ENCODE results near the gene AUP1.

Gene AUP1

GRCh38 chr2:74499940-74500577 is 29.4 kb downstream of the AUP1 start:
- no peaks in the 10 kb centered on the region for H3K27me3 ChIP-seq (ENCODE audit: low read depth)
- H3K4me1 ChIP-seq, result no peaks in the 10 kb centered on the region
- H3K36me3 ChIP-seq (replicated peaks), result peaks cover 3% of the 10 kb centered on the region
- H3K9me3 ChIP-seq, result no peaks in the 10 kb centered on the region
- in situ Hi-C loops (cut with MboI; ENCODE audit: low sequenced_read_pairs), result no loop called here
- no peak for DNase-seq (ENCODE audit: low spot score in 2 of 2)
- no peak overlapping the region for H3K4me3 ChIP-seq

- Histone ChIP-seq H3K36me3 (replicated peaks) (no peaks in the 10 kb centered on the region; the same call in 1 of the 2 replicates), H3K4me3 (no peak within 1 kb of the TSS), H3K4me1 (no peaks in the 10 kb centered on the region), H3K9me3 (no peaks in the 10 kb centered on the region), H3K27me3 (ENCODE audit: low read depth) (no peaks in the 10 kb centered on the region)
- no peak for DNase-seq (ENCODE audit: low spot score in 2 of 2)
- in situ Hi-C loops (cut with MboI; ENCODE audit: low sequenced_read_pairs), result no loop called here
Observed at GRCh38 chr2:74499267-74499939, 30.1 kb downstream of the AUP1 start, which contains the start of gene LBX2. Gene LBX2, minus strand, starts transcription at chr2:74499603. Its CDS starts 66 bp downstream, at chr2:74499537.

GRCh38 chr2:74498500-74499266 is 30.8 kb downstream of the AUP1 start:
- Histone ChIP-seq H3K36me3 (replicated peaks) (no peaks in the 10 kb centered on the region; the same call in 1 of the 2 replicates), H3K27me3 (ENCODE audit: low read depth) (no peaks in the 10 kb centered on the region), H3K9me3 (no peaks in the 10 kb centered on the region), H3K4me3 (no peak overlapping the region), H3K4me1 (no peaks in the 10 kb centered on the region)
- DNase-seq (ENCODE audit: low spot score in 2 of 2), result no peak
- in situ Hi-C loops (cut with MboI; ENCODE audit: low sequenced_read_pairs), result no loop called here

- DNase-seq (ENCODE audit: low spot score in 2 of 2), result no peak
- Histone ChIP-seq H3K27me3 (ENCODE audit: low read depth) (no peaks in the 10 kb centered on the region), H3K4me1 (no peaks in the 10 kb centered on the region), H3K4me3 (no peak overlapping the region), H3K9me3 (no peaks in the 10 kb centered on the region), H3K36me3 (replicated peaks) (peaks cover 2% of the 10 kb centered on the region)
- in situ Hi-C loops (cut with MboI; ENCODE audit: low sequenced_read_pairs), result no loop called here
Observed at GRCh38 chr2:74497777-74498499, 31.6 kb downstream of the AUP1 start.

GRCh38 chr2:74496997-74497776 is 32.3 kb downstream of the AUP1 start:
- in situ Hi-C loops (cut with MboI; ENCODE audit: low sequenced_read_pairs), result no loop called here
- Histone ChIP-seq H3K4me1 (no peaks in the 10 kb centered on the region), H3K4me3 (no peak overlapping the region), H3K27me3 (ENCODE audit: low read depth) (no peaks in the 10 kb centered on the region), H3K36me3 (replicated peaks) (peaks cover 8% of the 10 kb centered on the region), H3K9me3 (no peaks in the 10 kb centered on the region)
- no peak for DNase-seq (ENCODE audit: low spot score in 2 of 2)

GRCh38 chr2:74495440-74495839 is 34.1 kb downstream of the AUP1 start:
- H3K4me3 ChIP-seq, result no peak overlapping the region
- in situ Hi-C loops (cut with MboI; ENCODE audit: low sequenced_read_pairs), result no loop called here
- H3K36me3 ChIP-seq (replicated peaks), result peaks cover 23% of the 10 kb centered on the region
- no peaks in the 10 kb centered on the region for H3K27me3 ChIP-seq (ENCODE audit: low read depth)
- no peaks in the 10 kb centered on the region for H3K9me3 ChIP-seq
- H3K4me1 ChIP-seq, result no peaks in the 10 kb centered on the region
- no peak for DNase-seq (ENCODE audit: low spot score in 2 of 2)

GRCh38 chr2:74493546-74493945 is 36.0 kb downstream of the AUP1 start:
- H3K9me3 ChIP-seq, result no peaks in the 10 kb centered on the region
- in situ Hi-C loops (cut with MboI; ENCODE audit: low sequenced_read_pairs), result no loop called here
- no peaks in the 10 kb centered on the region for H3K4me1 ChIP-seq
- peaks cover 23% of the 10 kb centered on the region for H3K36me3 ChIP-seq (replicated peaks)
- H3K27me3 ChIP-seq (ENCODE audit: low read depth), result no peaks in the 10 kb centered on the region
- DNase-seq (ENCODE audit: low spot score in 2 of 2), result no peak
- H3K4me3 ChIP-seq, result no peak overlapping the region

GRCh38 chr2:74491648-74492544 is 37.6 kb downstream of the AUP1 start:
- Histone ChIP-seq H3K4me3 (no peak overlapping the region), H3K4me1 (no peaks in the 10 kb centered on the region), H3K36me3 (replicated peaks) (peaks cover 30% of the 10 kb centered on the region), H3K27me3 (ENCODE audit: low read depth) (no peaks in the 10 kb centered on the region), H3K9me3 (no peaks in the 10 kb centered on the region)
- no peak for DNase-seq (ENCODE audit: low spot score in 2 of 2)
- in situ Hi-C loops (cut with MboI; ENCODE audit: low sequenced_read_pairs), result no loop called here

GRCh38 chr2:74489906-74490305 is 39.6 kb downstream of the AUP1 start:
- no peaks in the 10 kb centered on the region for H3K9me3 ChIP-seq
- H3K4me1 ChIP-seq, result no peaks in the 10 kb centered on the region
- H3K27me3 ChIP-seq (ENCODE audit: low read depth), result no peaks in the 10 kb centered on the region
- peaks cover 30% of the 10 kb centered on the region for H3K36me3 ChIP-seq (replicated peaks)
- no peak for DNase-seq (ENCODE audit: low spot score in 2 of 2)
- no peak overlapping the region for H3K4me3 ChIP-seq
- in situ Hi-C loops (cut with MboI; ENCODE audit: low sequenced_read_pairs), result loop anchor here (5.0 kb wide), 1 partner anchor 87 kb away; no protein-coding TSS in a partner anchor

- Histone ChIP-seq H3K4me1 (no peaks in the 10 kb centered on the region), H3K9me3 (no peaks in the 10 kb centered on the region), H3K4me3 (no peak overlapping the region), H3K27me3 (ENCODE audit: low read depth) (no peaks in the 10 kb centered on the region), H3K36me3 (replicated peaks) (peaks cover 30% of the 10 kb centered on the region)
- in situ Hi-C loops (cut with MboI; ENCODE audit: low sequenced_read_pairs), result loop anchor here (5.0 kb wide), 1 partner anchor 88 kb away; no protein-coding TSS in a partner anchor
- no peak for DNase-seq (ENCODE audit: low spot score in 2 of 2)
Observed at GRCh38 chr2:74488643-74489481, 40.6 kb downstream of the AUP1 start.

- H3K36me3 ChIP-seq (replicated peaks), result peaks cover 15% of the 10 kb centered on the region
- in situ Hi-C loops (cut with MboI; ENCODE audit: low sequenced_read_pairs), result loop anchor here (5.0 kb wide), 1 partner anchor 91 kb away; no protein-coding TSS in a partner anchor
Observed at GRCh38 chr2:74486141-74486540, 43.4 kb downstream of the AUP1 start.

More at GRCh38 chr2:74486141-74486540, 43.4 kb downstream of the AUP1 start:
- no peak for DNase-seq (ENCODE audit: low spot score in 2 of 2)
- Histone ChIP-seq H3K27me3 (ENCODE audit: low read depth) (no peaks in the 10 kb centered on the region), H3K4me3 (no peak overlapping the region), H3K4me1 (peaks cover 5% of the 10 kb centered on the region), H3K9me3 (no peaks in the 10 kb centered on the region)
